H9 (cell line): ENCODE data around the gene ERCC4. TPM values are rescaled to one million over a fixed set of nuclear protein-coding genes. Genes with fewer than 3 reads are reported as not detected.

Experiments used
- DNase-seq: peaks from one replicate; pipeline ENCODE4 v3.0.0-alpha.2; 2017
- H2AFZ ChIP-seq: one replicate; pipeline ENCODE4 v1.6.1; 2013; ENCODE audit warnings: mild to moderate bottlenecking, low read length, control low read depth, moderate library complexity
- H2AK5ac ChIP-seq: 2 replicates; pipeline ENCODE4 v1.6.1; 2013; ENCODE audit warnings: low read length, control low read depth, mixed read lengths; ENCODE audit not compliant: insufficient read length
- H2BK120ac ChIP-seq: one replicate; pipeline ENCODE4 v1.6.1; 2013; ENCODE audit warnings: low read depth, mild to moderate bottlenecking, low read length, control low read depth, inconsistent platforms; ENCODE audit not compliant: poor library complexity, severe bottlenecking
- H2BK12ac ChIP-seq: 2 replicates; pipeline ENCODE4 v1.6.1; 2013; ENCODE audit warnings: low read length, control low read depth, mixed read lengths, low read depth; ENCODE audit not compliant: insufficient read length
- H2BK15ac ChIP-seq: 2 replicates; pipeline ENCODE4 v1.6.1; 2013; ENCODE audit warnings: low read depth, low read length, control low read depth
- H2BK20ac ChIP-seq: one replicate; pipeline ENCODE4 v1.6.1; 2013; ENCODE audit warnings: low read depth, mild to moderate bottlenecking, low read length, control low read depth, inconsistent platforms; ENCODE audit not compliant: poor library complexity, severe bottlenecking
- H2BK5ac ChIP-seq: 2 replicates; pipeline ENCODE4 v1.6.1; 2013; ENCODE audit warnings: low read length, control low read depth, mixed read lengths; ENCODE audit not compliant: insufficient read length
- H3K14ac ChIP-seq: 2 replicates; pipeline ENCODE4 v1.6.1; 2013; ENCODE audit warnings: low read length, control low read depth; ENCODE audit not compliant: insufficient read depth
- H3K18ac ChIP-seq: 2 replicates; pipeline ENCODE4 v1.6.1; 2013; ENCODE audit warnings: low read depth, mild to moderate bottlenecking, mixed read lengths, low read length, control low read depth; ENCODE audit not compliant: insufficient read length
- H3K23ac ChIP-seq: 2 replicates; pipeline ENCODE4 v1.6.1; 2013; ENCODE audit warnings: low read length, control low read depth, mixed read lengths, low read depth; ENCODE audit not compliant: insufficient read length
- H3K23me2 ChIP-seq: 2 replicates; pipeline ENCODE4 v1.6.1; 2013; ENCODE audit warnings: low read depth, mild to moderate bottlenecking, mixed read lengths, low read length, control low read depth; ENCODE audit not compliant: insufficient read length, poor library complexity, severe bottlenecking
- H3K27ac ChIP-seq: 2 replicates; pipeline ENCODE4 v1.5.1; 2013; ENCODE audit warnings: low read length, control low read depth, mixed read lengths, low read depth; ENCODE audit not compliant: insufficient read length
- H3K27me3 ChIP-seq: 2 replicates; pipeline ENCODE4 v1.6.1; 2013; ENCODE audit warnings: low read length, control low read depth, inconsistent platforms; ENCODE audit not compliant: insufficient read depth
- H3K4ac ChIP-seq: 2 replicates; pipeline ENCODE4 v1.6.1; 2013; ENCODE audit warnings: low read depth, mild to moderate bottlenecking, control low read depth, inconsistent platforms, low read length, moderate library complexity
- H3K4me1 ChIP-seq: 2 replicates; pipeline ENCODE4 v1.6.1; 2013; ENCODE audit warnings: low read length, control low read depth, inconsistent platforms; ENCODE audit not compliant: insufficient read depth
- H3K4me2 ChIP-seq: 2 replicates; pipeline ENCODE4 v1.6.1; 2013; ENCODE audit warnings: low read length, control low read depth, mixed read lengths; ENCODE audit not compliant: insufficient read length, insufficient read depth
- H3K56ac ChIP-seq: 2 replicates; pipeline ENCODE4 v1.6.1; 2013; ENCODE audit warnings: low read depth, mild to moderate bottlenecking, mixed read lengths, low read length, control low read depth; ENCODE audit not compliant: insufficient read length
- H3K79me1 ChIP-seq: 2 replicates; pipeline ENCODE4 v1.6.1; 2013; ENCODE audit warnings: low read depth, mild to moderate bottlenecking, moderate library complexity, low read length, control low read depth, inconsistent platforms; ENCODE audit not compliant: insufficient read depth, poor library complexity, severe bottlenecking
- H3K79me2 ChIP-seq: 2 replicates; pipeline ENCODE4 v1.6.1; 2013; ENCODE audit warnings: low read length, control low read depth, inconsistent platforms; ENCODE audit not compliant: insufficient read depth
- H3K9ac ChIP-seq: 2 replicates; pipeline ENCODE4 v1.6.1; 2013; ENCODE audit warnings: low read length, control low read depth, mixed read lengths; ENCODE audit not compliant: insufficient read length; ENCODE audit errors: extremely low read depth
- H3K9me3 ChIP-seq: one replicate; pipeline ENCODE4 v1.6.1; 2013; ENCODE audit warnings: low read depth, low read length, inconsistent platforms; ENCODE audit not compliant: control insufficient read depth
- H3T11ph ChIP-seq: one replicate; pipeline ENCODE4 v1.6.1; 2013; ENCODE audit warnings: mild to moderate bottlenecking, low read length, control low read depth, inconsistent platforms
- H4K20me1 ChIP-seq: one replicate; pipeline ENCODE4 v1.6.1; 2013; ENCODE audit not compliant: control insufficient read depth, insufficient read length, insufficient read depth
- H4K5ac ChIP-seq: 2 replicates; pipeline ENCODE4 v1.6.1; 2013; ENCODE audit warnings: low read depth, mild to moderate bottlenecking, mixed read lengths, low read length, control low read depth; ENCODE audit not compliant: insufficient read length
- H4K8ac ChIP-seq: replicated peaks from 2 replicates; pipeline ENCODE4 v1.6.1; 2013; ENCODE audit warnings: low read length, control low read depth, mixed read lengths, low read depth; ENCODE audit not compliant: insufficient read length
- H4K91ac ChIP-seq: 2 replicates; pipeline ENCODE4 v1.6.1; 2013; ENCODE audit warnings: low read depth, mild to moderate bottlenecking, moderate library complexity, mixed read lengths, low read length, control low read depth; ENCODE audit not compliant: insufficient read length
- H3K27ac Mint-ChIP-seq, 3 experiments: 2 replicates in 2 of 3; 3 replicates in 1 of 3; pipeline ENCODE4 v1.8.0; 2020 to 2021; ENCODE audit warnings: mixed read lengths in 3 of 3, mild to moderate bottlenecking in 1 of 3, moderate library complexity in 1 of 3
- H3K27me3 Mint-ChIP-seq: 2 replicates; pipeline ENCODE4 v1.8.0; 2021; ENCODE audit warnings: low read depth, mild to moderate bottlenecking, moderate library complexity, mixed read lengths
- H3K36me3 Mint-ChIP-seq, 3 experiments: 2 replicates in 2 of 3; 3 replicates in 1 of 3; pipeline ENCODE4 v1.8.0; 2020 to 2021; ENCODE audit warnings: low read depth in 3 of 3, mixed read lengths in 3 of 3; ENCODE audit not compliant: insufficient read depth in 1 of 3
- H3K4me1 Mint-ChIP-seq, 2 experiments: 2 replicates each; pipeline ENCODE4 v1.8.0; 2020; ENCODE audit warnings: mixed read lengths in 2 of 2
- H3K4me3 Mint-ChIP-seq, 2 experiments: 2 replicates in 1 of 2; 3 replicates in 1 of 2; pipeline ENCODE4 v1.8.0; 2020 to 2021; ENCODE audit warnings: mild to moderate bottlenecking in 2 of 2, mixed read lengths in 2 of 2, moderate library complexity in 1 of 2
- H3K9me3 Mint-ChIP-seq, 2 experiments: 2 replicates in 1 of 2; 3 replicates in 1 of 2; pipeline ENCODE4 v1.8.0; 2020; ENCODE audit warnings: mild to moderate bottlenecking in 2 of 2, mixed read lengths in 2 of 2, moderate library complexity in 1 of 2
- WGBS: extraction: QIAGEN DNeasy Blood & Tissue Kit; methylation state at CpG from one replicate; pipeline ENCODE4 v1.1.7; 2013; ENCODE audit warnings: missing lambda C conversion rate, low lambda C conversion rate, mixed read lengths; ENCODE audit not compliant: insufficient read length; ENCODE audit errors: extremely low coverage; 5-methylcytosine and 5-hydroxymethylcytosine counted together
- total RNA-seq: library from RNA; stranded (reverse); gene quantifications from 2 replicates; pipeline ENCODE4 v1.2.1, GENCODE V29; 2021
- TF ChIP-seq, protein P1 (sequence below): fragments of 200-600 bp; sonication (generic); conservative IDR thresholded peaks from 3 replicates; pipeline ENCODE4 v1.8.0; 2021; ENCODE audit warnings: antibody characterized with exemption, mild to moderate bottlenecking

Gene ERCC4
- total RNA-seq, 1 experiment from 2014 or later: 15.6 TPM

DNA sequence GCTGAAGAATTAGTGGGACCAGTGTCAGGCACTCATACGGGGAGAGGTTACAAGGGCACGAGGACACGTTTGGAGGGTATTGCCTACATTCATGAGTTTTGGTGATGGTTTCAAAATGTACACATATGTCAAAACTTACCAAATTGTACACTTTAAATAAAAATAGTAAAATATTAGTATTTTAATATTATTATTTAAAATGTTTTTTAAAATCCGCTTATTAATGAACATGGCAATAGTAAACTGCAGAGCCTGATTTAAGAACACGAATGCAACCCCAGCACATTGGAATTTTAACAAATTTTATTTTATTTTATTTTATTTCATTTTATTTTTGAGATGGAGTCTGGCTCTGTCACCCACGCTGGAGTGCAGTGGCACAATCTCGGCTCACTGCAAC is 10.9 kb upstream of the ERCC4 start:
- TF ChIP-seq, protein P1, sequence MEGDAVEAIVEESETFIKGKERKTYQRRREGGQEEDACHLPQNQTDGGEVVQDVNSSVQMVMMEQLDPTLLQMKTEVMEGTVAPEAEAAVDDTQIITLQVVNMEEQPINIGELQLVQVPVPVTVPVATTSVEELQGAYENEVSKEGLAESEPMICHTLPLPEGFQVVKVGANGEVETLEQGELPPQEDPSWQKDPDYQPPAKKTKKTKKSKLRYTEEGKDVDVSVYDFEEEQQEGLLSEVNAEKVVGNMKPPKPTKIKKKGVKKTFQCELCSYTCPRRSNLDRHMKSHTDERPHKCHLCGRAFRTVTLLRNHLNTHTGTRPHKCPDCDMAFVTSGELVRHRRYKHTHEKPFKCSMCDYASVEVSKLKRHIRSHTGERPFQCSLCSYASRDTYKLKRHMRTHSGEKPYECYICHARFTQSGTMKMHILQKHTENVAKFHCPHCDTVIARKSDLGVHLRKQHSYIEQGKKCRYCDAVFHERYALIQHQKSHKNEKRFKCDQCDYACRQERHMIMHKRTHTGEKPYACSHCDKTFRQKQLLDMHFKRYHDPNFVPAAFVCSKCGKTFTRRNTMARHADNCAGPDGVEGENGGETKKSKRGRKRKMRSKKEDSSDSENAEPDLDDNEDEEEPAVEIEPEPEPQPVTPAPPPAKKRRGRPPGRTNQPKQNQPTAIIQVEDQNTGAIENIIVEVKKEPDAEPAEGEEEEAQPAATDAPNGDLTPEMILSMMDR: no peak
- Histone ChIP-seq H2BK15ac (no peak overlapping the region), H3K27me3 (no peaks in the 10 kb centered on the region), H3K4ac (no peak overlapping the region), H4K5ac (no peak overlapping the region), H4K8ac (no peak overlapping the region), H3K4me2 (no peak overlapping the region), H3K27ac (no peak overlapping the region), H2BK20ac (no peak overlapping the region), H2BK12ac (no peak overlapping the region), H3K23me2 (no peaks in the 10 kb centered on the region), H4K91ac (no peak overlapping the region), H4K20me1 (no peaks in the 10 kb centered on the region), H3K9me3 (no peaks in the 10 kb centered on the region), H3K14ac (no peak overlapping the region), H3K56ac (no peak overlapping the region), H2BK5ac (no peak overlapping the region), H3T11ph (no peak overlapping the region), H3K79me1 (no peaks in the 10 kb centered on the region), H3K23ac (no peak overlapping the region), H3K4me1 (no peaks in the 10 kb centered on the region), H3K18ac (no peak overlapping the region), H2AK5ac (no peak overlapping the region), H2AFZ (no peak overlapping the region), H3K79me2 (no peaks in the 10 kb centered on the region), H2BK120ac (no peak overlapping the region), H3K9ac (no peak overlapping the region)
- Mint-ChIP-seq H3K36me3 (peaks cover 0 to 12% (median 1%) of the 10 kb centered on the region in 3 experiments; a peak in 2 of 7 replicates), H3K27ac (no peak overlapping the region), H3K4me3 (no peak overlapping the region), H3K4me1 (peaks cover 8% of the 10 kb centered on the region in 2 experiments; a peak in 3 of 4 replicates), H3K27me3 (peaks cover 8% of the 10 kb centered on the region), H3K9me3 (peaks cover 17 to 31% of the 10 kb centered on the region in 2 experiments)
- WGBS: no CpG with 5 or more reads among the region's 7 CpGs
- DNase-seq: no peak
